OCI-LY3 (cell line): ENCODE measurements around the gene TREH.

Source experiments
- H2AFZ ChIP-seq: fragments of 200-600, 300-600 bp; shearing (Covaris generic); 2 replicates; pipeline ENCODE4 v1.6.0; 2014; ENCODE audit warnings: antibody characterized with exemption, low read depth, low read length
- H3K27ac ChIP-seq: fragments of 200-600, 300-600 bp; sonication (generic); 2 replicates; pipeline ENCODE4 v1.5.1; 2014; ENCODE audit warnings: mild to moderate bottlenecking, low read length, moderate library complexity, mixed read lengths
- H3K27me3 ChIP-seq: fragments of 200-600, 300-600 bp; sonication (generic); 2 replicates; pipeline ENCODE4 v1.6.1; 2014; ENCODE audit warnings: low read depth, low read length, mixed read lengths
- H3K36me3 ChIP-seq: fragments of 200-600, 300-600 bp; sonication (generic); replicated peaks from 2 replicates; pipeline ENCODE3; 2014; ENCODE audit warnings: low read depth, low read length, mixed read lengths
- H3K4me1 ChIP-seq: fragments of 300-600, 200-600 bp; sonication (generic); 2 replicates; pipeline ENCODE4 v1.6.1; 2014; ENCODE audit warnings: low read length, mixed read lengths
- H3K4me2 ChIP-seq: fragments of 200-600, 300-600 bp; sonication (generic); 2 replicates; pipeline ENCODE4 v1.6.1; 2014; ENCODE audit warnings: low read length, mixed read lengths
- H3K4me3 ChIP-seq: fragments of 300-600, 200-600 bp; sonication (generic); 2 replicates; pipeline ENCODE4 v1.5.1; 2014; ENCODE audit warnings: antibody characterized with exemption, mild to moderate bottlenecking, low read length, moderate library complexity
- H3K79me2 ChIP-seq: fragments of 300-600, 200-600 bp; shearing (Covaris generic); 2 replicates; pipeline ENCODE4 v1.6.1; 2014; ENCODE audit warnings: mild to moderate bottlenecking, low read length, mixed read lengths
- H3K9ac ChIP-seq: fragments of 300-600, 200-600 bp; shearing (Covaris generic); 2 replicates; pipeline ENCODE4 v1.6.0; 2014; ENCODE audit warnings: mild to moderate bottlenecking, low read length, moderate library complexity
- H3K9me3 ChIP-seq: fragments of 200-600, 300-600 bp; shearing (Covaris generic); 2 replicates; pipeline ENCODE4 v1.6.1; 2014; ENCODE audit warnings: low read length, mixed read lengths; ENCODE audit not compliant: insufficient read depth
- H4K20me1 ChIP-seq: fragments of 200-600, 300-600 bp; sonication (generic); 2 replicates; pipeline ENCODE4 v1.6.1; 2016; ENCODE audit warnings: low read length, mixed read lengths; ENCODE audit not compliant: insufficient read depth
- CTCF ChIP-seq: fragments of 200-600, 300-600 bp; sonication (generic); IDR thresholded peaks from 2 replicates; pipeline ENCODE4 v1.5.1; 2014; ENCODE audit warnings: antibody characterized with exemption, low read length, low read depth
- EZH2phosphoT487 ChIP-seq: fragments of 200-600 bp; shearing (Covaris generic); IDR thresholded peaks from 2 replicates; pipeline ENCODE4 v1.6.1; 2018; ENCODE audit warnings: antibody characterized with exemption, mixed run types, low read depth

Gene TREH

GRCh38 chr11:118620529-118621070, 58.9 kb downstream of the TREH start:
- Histone ChIP-seq H3K27ac (no peak overlapping the region), H3K36me3 (no peaks in the 10 kb centered on the region), H3K9ac (peak overlapping the region; percentile 60), H4K20me1 (no peaks in the 10 kb centered on the region), H3K4me2 (peak overlapping the region; percentile 89), H3K9me3 (no peaks in the 10 kb centered on the region), H3K4me3 (peak overlapping the region; percentile 78), H3K4me1 (peaks cover 9% of the 10 kb centered on the region), H2AFZ (peak overlapping the region; percentile 68), H3K27me3 (no peaks in the 10 kb centered on the region), H3K79me2 (no peaks in the 10 kb centered on the region)
- TF ChIP-seq EZH2phosphoT487: no peak
- TF ChIP-seq CTCF: no peak

- peaks cover 9% of the 10 kb centered on the region for H3K4me1 ChIP-seq
- H3K4me3 ChIP-seq: no peak overlapping the region
- no peak overlapping the region for H3K9ac ChIP-seq
- H3K9me3 ChIP-seq: no peaks in the 10 kb centered on the region
- no peak overlapping the region for H2AFZ ChIP-seq
- no peak overlapping the region for H3K27ac ChIP-seq
- no peaks in the 10 kb centered on the region for H3K79me2 ChIP-seq
- TF ChIP-seq CTCF (no peak), EZH2phosphoT487 (no peak)
- no peak overlapping the region for H3K4me2 ChIP-seq
- H3K36me3 ChIP-seq: no peaks in the 10 kb centered on the region
- no peaks in the 10 kb centered on the region for H4K20me1 ChIP-seq
- H3K27me3 ChIP-seq: no peaks in the 10 kb centered on the region
Measured at GRCh38 chr11:118619444-118620197, 59.8 kb downstream of the TREH start.

- H3K4me2 ChIP-seq: no peak overlapping the region
- H2AFZ ChIP-seq: no peak overlapping the region
- H3K27me3 ChIP-seq: no peaks in the 10 kb centered on the region
- H3K79me2 ChIP-seq: no peaks in the 10 kb centered on the region
- peaks cover 9% of the 10 kb centered on the region for H3K4me1 ChIP-seq
- no peaks in the 10 kb centered on the region for H3K36me3 ChIP-seq
- H3K9ac ChIP-seq: no peak overlapping the region
- TF ChIP-seq CTCF (no peak), EZH2phosphoT487 (no peak)
- no peaks in the 10 kb centered on the region for H3K9me3 ChIP-seq
- no peak overlapping the region for H3K4me3 ChIP-seq
- H4K20me1 ChIP-seq: no peaks in the 10 kb centered on the region
- H3K27ac ChIP-seq: no peak overlapping the region
Measured at GRCh38 chr11:118618991-118619375, 60.5 kb downstream of the TREH start.

GRCh38 chr11:118618115-118618990, 61.1 kb downstream of the TREH start:
- no peaks in the 10 kb centered on the region for H4K20me1 ChIP-seq
- H3K4me3 ChIP-seq: no peak overlapping the region
- no peaks in the 10 kb centered on the region for H3K27me3 ChIP-seq
- no peak overlapping the region for H2AFZ ChIP-seq
- H3K36me3 ChIP-seq: no peaks in the 10 kb centered on the region
- TF ChIP-seq CTCF (no peak), EZH2phosphoT487 (no peak)
- H3K4me1 ChIP-seq: peaks cover 9% of the 10 kb centered on the region
- no peak overlapping the region for H3K27ac ChIP-seq
- no peaks in the 10 kb centered on the region for H3K9me3 ChIP-seq
- H3K4me2 ChIP-seq: no peak overlapping the region
- no peak overlapping the region for H3K9ac ChIP-seq
- no peaks in the 10 kb centered on the region for H3K79me2 ChIP-seq
